Hepatocyte (in vitro differentiated cells): ENCODE results near the gene CTSH. TPM values are rescaled to one million over a fixed set of nuclear protein-coding genes. Genes with fewer than 3 reads are reported as not detected.
"Not testable (repeated sequence)": the region's sequence is repeated elsewhere in the genome, so short reads cannot be mapped to it uniquely, and the experiment has no call there.

Experiments used
- DNase-seq: peaks from one replicate; pipeline ENCODE4 v3.0.0-alpha.2; 2016; ENCODE audit warnings: low spot score
- H2AFZ ChIP-seq: fragments of 200-600 bp; sonication (generic); 2 replicates; pipeline ENCODE4 v1.6.0; 2016; ENCODE audit warnings: antibody characterized with exemption, mild to moderate bottlenecking
- H3K27ac ChIP-seq: fragments of 200-600 bp; sonication (generic); 2 replicates; pipeline ENCODE4 v1.5.1; 2016; ENCODE audit warnings: mild to moderate bottlenecking
- H3K27me3 ChIP-seq: fragments of 200-600 bp; sonication (generic); 2 replicates; pipeline ENCODE4 v1.6.1; 2016
- H3K36me3 ChIP-seq: fragments of 200-600 bp; sonication (generic); replicated peaks from 2 replicates; pipeline ENCODE4 v1.5.1; 2016; ENCODE audit warnings: low read depth; ENCODE audit not compliant: insufficient read depth
- H3K4me1 ChIP-seq: fragments of 200-600 bp; sonication (generic); 2 replicates; pipeline ENCODE4 v1.5.1; 2016; ENCODE audit warnings: mild to moderate bottlenecking, moderate library complexity; ENCODE audit not compliant: insufficient read depth
- H3K4me2 ChIP-seq: fragments of 200-600 bp; sonication (generic); 2 replicates; pipeline ENCODE4 v1.6.0; 2016
- H3K4me3 ChIP-seq: fragments of 200-600 bp; sonication (generic); 2 replicates; pipeline ENCODE4 v1.5.1; 2016; ENCODE audit warnings: mild to moderate bottlenecking
- H3K79me2 ChIP-seq: fragments of 200-600 bp; sonication (generic); 2 replicates; pipeline ENCODE4 v1.6.0; 2017; ENCODE audit warnings: mild to moderate bottlenecking
- H3K9me2 ChIP-seq: fragments of 200-600 bp; sonication (generic); replicated peaks from 2 replicates; pipeline ENCODE4 v1.6.0; 2017; ENCODE audit warnings: mild to moderate bottlenecking; ENCODE audit not compliant: insufficient read depth
- H3K9me3 ChIP-seq: fragments of 200-600 bp; sonication (generic); 2 replicates; pipeline ENCODE4 v1.5.1; 2016; ENCODE audit warnings: low read depth, mild to moderate bottlenecking
- H4K20me1 ChIP-seq: fragments of 200-600 bp; sonication (generic); 2 replicates; pipeline ENCODE4 v1.6.0; 2016; ENCODE audit warnings: mild to moderate bottlenecking; ENCODE audit not compliant: insufficient read depth, poor library complexity, severe bottlenecking
- CTCF ChIP-seq: fragments of 200-600 bp; sonication (generic); IDR thresholded peaks from 2 replicates; pipeline ENCODE4 v1.5.1; 2016; ENCODE audit warnings: antibody characterized with exemption, mild to moderate bottlenecking; ENCODE audit not compliant: poor library complexity
- EZH2 ChIP-seq: fragments of 200-600 bp; sonication (generic); IDR thresholded peaks from 2 replicates; pipeline ENCODE4 v1.6.1; 2016; ENCODE audit warnings: antibody characterized with exemption, mild to moderate bottlenecking, borderline replicate concordance
- EZH2phosphoT487 ChIP-seq: fragments of 200-600 bp; sonication (generic); IDR thresholded peaks from one replicate; pipeline ENCODE4 v1.6.1; 2018; ENCODE audit warnings: antibody characterized with exemption, mild to moderate bottlenecking, low read depth, moderate library complexity; ENCODE audit not compliant: unreplicated experiment, severe bottlenecking
- WGBS: methylation state at CpG from one replicate; pipeline ENCODE4 v1.1.6; 2016; ENCODE audit warnings: low lambda C conversion rate; ENCODE audit errors: missing lambda C conversion rate; 5-methylcytosine and 5-hydroxymethylcytosine counted together
- polyA plus RNA-seq: library from polyadenylated mRNA; unstranded; fragments of >200 nt; fragmentation: Nextera tagmentation; extraction: Ambion mirVana; gene quantifications from 2 replicates; pipeline ENCODE4 v1.2.1, GENCODE V29; 2016
- total RNA-seq: library from RNA; depleted of rRNA; stranded (reverse); fragments of >200 nt; gene quantifications from 2 replicates; pipeline ENCODE4 v1.2.3, GENCODE V29; 2014

The CTSH gene
- total and polyA plus RNA-seq, 2 experiments from 2014 or later, result 521 to 610 TPM

GRCh38 chr15:78904599-78905358 lies 40.1 kb downstream of the CTSH start:
- no peaks in the 10 kb centered on the region for H3K9me2 ChIP-seq
- no peaks in the 10 kb centered on the region for H3K27me3 ChIP-seq
- H3K4me1 ChIP-seq, result no peaks in the 10 kb centered on the region
- no peak overlapping the region for H2AFZ ChIP-seq
- no peak overlapping the region for H3K27ac ChIP-seq
- TF ChIP-seq EZH2phosphoT487, result no peak
- no peak for TF ChIP-seq CTCF
- TF ChIP-seq EZH2, result no peak
- H3K36me3 ChIP-seq, result no peaks in the 10 kb centered on the region
- peaks cover 52% of the 10 kb centered on the region for H4K20me1 ChIP-seq
- peaks cover 56% of the 10 kb centered on the region for H3K79me2 ChIP-seq
- 86% methylated on average over 6 of the region's 6 CpGs for WGBS
- H3K9me3 ChIP-seq, result no peaks in the 10 kb centered on the region
- DNase-seq, result no peak
- no peak overlapping the region for H3K4me2 ChIP-seq
- no peak overlapping the region for H3K4me3 ChIP-seq

- H3K9me2 ChIP-seq, H2AFZ ChIP-seq, H3K9me3 ChIP-seq, H3K4me2 ChIP-seq, H3K36me3 ChIP-seq, DNase-seq, H3K27me3 ChIP-seq, H3K4me3 ChIP-seq, H3K4me1 ChIP-seq: not testable (repeated sequence)
- peak overlapping the region; percentile 1 for H3K27ac ChIP-seq
- H3K79me2 ChIP-seq, result peaks cover 66% of the 10 kb centered on the region
- WGBS, result 76% methylated on average over 13 of the region's 13 CpGs
- peaks cover 69% of the 10 kb centered on the region for H4K20me1 ChIP-seq
These were observed 42.4 kb downstream of the CTSH start for GRCh38 chr15:78902281-78903032.

- not testable (repeated sequence) for H3K9me2 ChIP-seq, H3K27ac ChIP-seq, H3K27me3 ChIP-seq, DNase-seq, H3K9me3 ChIP-seq, H3K4me2 ChIP-seq, H3K36me3 ChIP-seq, H3K4me3 ChIP-seq, H3K4me1 ChIP-seq, H2AFZ ChIP-seq
- WGBS, result 95% methylated on average over 14 of the region's 14 CpGs
- Histone ChIP-seq H4K20me1 (peaks cover 70% of the 10 kb centered on the region), H3K79me2 (peaks cover 73% of the 10 kb centered on the region)
These were observed 43.9 kb downstream of the CTSH start for GRCh38 chr15:78900819-78901533.

GRCh38 chr15:78898540-78898939 lies 46.3 kb downstream of the CTSH start:
- TF ChIP-seq EZH2, result no peak
- no peak for TF ChIP-seq CTCF
- TF ChIP-seq EZH2phosphoT487, result no peak
- Histone ChIP-seq H3K27ac (no peak overlapping the region), H4K20me1 (peaks cover 85% of the 10 kb centered on the region), H3K79me2 (peaks cover 84% of the 10 kb centered on the region), H3K9me2 (no peaks in the 10 kb centered on the region), H3K4me1 (no peaks in the 10 kb centered on the region), H3K4me2 (no peak overlapping the region), H3K4me3 (no peak overlapping the region), H3K36me3 (peaks cover 8% of the 10 kb centered on the region), H2AFZ (no peak overlapping the region), H3K27me3 (no peaks in the 10 kb centered on the region), H3K9me3 (no peaks in the 10 kb centered on the region)
- no peak for DNase-seq
- WGBS, result 92% methylated on average over 4 of the region's 4 CpGs
